NCI-H2029 treated with DMSO at 0.1 percent for 48 hours (cell line): ENCODE data around the gene NBAS.

Source experiments
- DNase-seq: peaks from one replicate; lab custom pipeline; 2025; lab: John Stamatoyannopoulos, UW

NBAS gene

DNA sequence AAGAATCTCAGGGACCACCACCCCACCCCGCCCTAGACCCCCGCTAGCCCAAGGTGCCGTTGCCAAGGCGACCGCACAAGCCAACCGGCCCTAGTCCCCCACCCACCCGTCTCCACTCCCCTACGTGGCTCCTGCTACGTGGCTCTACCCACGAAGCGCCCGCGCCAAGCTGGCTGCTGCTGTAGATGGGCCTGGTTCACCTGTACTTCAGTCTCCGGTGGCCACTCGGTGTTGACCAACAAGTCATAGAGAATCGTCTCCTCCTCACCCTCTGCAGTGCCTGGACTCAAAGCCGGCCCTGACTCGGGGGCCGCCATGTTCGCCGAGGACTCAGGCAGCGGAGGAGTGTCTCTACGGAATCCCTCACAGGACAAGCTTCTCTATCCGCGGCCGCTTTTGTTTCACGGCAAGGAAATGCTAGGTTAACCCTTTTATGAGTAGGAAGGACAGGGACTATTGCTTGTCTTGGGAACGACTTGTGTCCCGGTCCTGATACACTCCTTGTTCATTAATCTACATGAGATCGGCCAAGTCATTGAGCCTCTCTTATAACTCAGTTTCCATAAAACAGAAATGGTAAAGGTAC, at the start of gene NBAS:
NBAS (minus strand) TSS at position 347 of the 586 bp plus-strand sequence; CDS start at position 317, 30 bp downstream.
- peak; percentile 31 for DNase-seq

DNA sequence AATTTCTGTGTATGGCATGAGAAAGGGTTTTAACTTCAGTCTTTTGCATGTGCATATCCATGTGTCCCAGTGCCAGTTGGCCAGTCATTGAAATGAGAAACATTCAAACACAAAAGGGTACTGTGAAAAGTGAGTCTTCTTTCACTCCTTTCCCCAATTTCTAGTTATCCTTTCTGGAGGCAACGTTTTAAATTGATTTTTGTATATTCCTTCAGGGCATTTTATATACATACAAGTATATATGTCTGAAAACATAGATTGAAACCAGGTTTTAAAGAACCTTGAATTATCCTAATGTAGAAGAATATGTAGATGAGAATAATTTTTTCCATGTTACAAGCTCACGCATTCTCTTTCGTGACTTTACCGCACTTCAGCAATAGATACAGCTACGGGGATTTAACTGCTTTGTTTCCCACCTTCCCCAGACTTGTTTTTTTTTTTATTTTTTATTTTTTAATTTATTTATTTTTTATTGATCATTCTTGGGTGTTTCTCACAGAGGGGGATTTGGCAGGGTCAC, 49.4 kb upstream of the NBAS start:
- no peak for DNase-seq

DNA sequence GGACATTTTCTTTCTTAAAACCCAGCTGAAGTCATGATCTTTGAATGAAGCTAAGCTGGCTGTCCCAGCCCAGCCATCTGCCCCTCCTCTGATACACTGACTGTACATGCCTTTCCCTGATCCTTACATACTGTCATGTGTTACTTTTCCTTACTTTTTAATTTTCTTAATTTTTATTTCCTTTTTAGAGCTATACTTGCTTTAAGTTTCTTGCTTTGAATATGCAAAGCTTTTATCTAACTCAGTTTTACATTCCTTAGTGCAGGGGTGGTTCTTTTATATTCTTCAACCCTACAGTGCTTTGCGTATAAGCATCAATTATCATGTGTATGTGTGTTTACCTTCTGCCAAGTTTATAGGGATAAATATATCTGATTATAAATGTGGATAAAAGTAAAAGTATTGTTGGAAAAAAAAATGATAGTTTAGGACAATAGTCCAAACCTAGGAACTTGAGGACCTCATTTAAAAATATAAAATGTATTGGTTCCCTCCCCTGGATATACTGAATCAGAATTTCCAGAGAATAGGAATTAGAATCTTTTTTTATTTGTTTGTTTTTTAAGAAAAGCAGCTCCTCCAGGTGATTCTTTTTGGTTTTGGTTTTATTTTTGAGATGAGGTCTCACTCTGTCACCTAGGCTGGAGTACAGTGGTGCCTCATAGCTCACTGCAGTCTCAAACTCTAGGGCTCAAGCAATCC, 48.4 kb upstream of the NBAS start:
- DNase-seq, result no peak

GRCh38 chr2:15608392-15608761, 47.2 kb upstream of the NBAS start:
- DNase-seq, result no peak

- no peak for DNase-seq
Measured at GRCh38 chr2:15607709-15608391, 46.7 kb upstream of the NBAS start.

GRCh38 chr2:15606481-15607441, 45.6 kb upstream of the NBAS start:
- no peak for DNase-seq

- no peak for DNase-seq
Measured at GRCh38 chr2:15605721-15606120, 44.6 kb upstream of the NBAS start.

- no peak for DNase-seq
Measured at GRCh38 chr2:15603948-15604347, 42.8 kb upstream of the NBAS start.

GRCh38 chr2:15603044-15603765, 42.1 kb upstream of the NBAS start:
- no peak for DNase-seq

DNA sequence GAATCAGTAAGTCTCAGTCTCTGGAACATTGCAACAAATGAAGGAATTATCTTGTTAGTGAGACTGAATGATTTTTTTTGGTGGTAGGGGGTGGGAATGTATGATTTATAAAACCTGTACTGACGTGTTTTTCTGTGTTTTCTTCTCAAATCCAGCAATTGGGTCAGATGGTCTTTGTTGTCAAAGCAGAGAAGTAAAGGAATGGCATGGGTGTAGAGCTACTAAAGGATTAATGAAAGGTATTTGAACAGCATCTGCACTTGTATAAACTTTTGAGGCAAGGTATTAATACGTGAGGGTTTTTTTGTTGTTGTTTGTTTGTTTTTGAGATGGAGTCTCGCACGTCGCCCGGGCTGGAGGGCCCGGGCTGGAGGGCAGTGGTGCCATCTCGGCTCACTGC, 41.3 kb upstream of the NBAS start:
- no peak for DNase-seq

- no peak for DNase-seq
Measured at GRCh38 chr2:15601681-15602080, 40.5 kb upstream of the NBAS start.

- no peak for DNase-seq
Measured at GRCh38 chr2:15599994-15600393, 38.9 kb upstream of the NBAS start.

DNA sequence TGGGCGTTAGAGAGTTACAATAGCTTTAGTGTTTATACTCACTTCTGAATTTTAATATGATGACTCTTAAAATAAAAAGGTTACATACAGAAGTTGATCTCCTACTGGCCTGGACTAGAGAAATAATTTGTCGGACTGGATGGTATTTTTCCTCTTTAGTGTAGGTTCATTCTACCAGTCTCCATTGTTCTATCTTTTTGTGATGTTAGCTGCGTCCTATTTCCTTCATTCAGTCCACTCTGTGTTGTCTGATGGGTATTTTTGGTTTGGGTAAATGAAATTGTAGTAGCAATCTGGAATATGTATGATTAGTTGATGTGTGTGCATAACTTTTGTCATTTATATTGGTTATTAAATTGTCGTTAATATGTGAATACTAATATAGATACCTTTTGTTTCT, 35.8 kb upstream of the NBAS start:
- DNase-seq, result no peak

GRCh38 chr2:15596350-15596749, 35.2 kb upstream of the NBAS start:
- DNase-seq, result no peak

DNA sequence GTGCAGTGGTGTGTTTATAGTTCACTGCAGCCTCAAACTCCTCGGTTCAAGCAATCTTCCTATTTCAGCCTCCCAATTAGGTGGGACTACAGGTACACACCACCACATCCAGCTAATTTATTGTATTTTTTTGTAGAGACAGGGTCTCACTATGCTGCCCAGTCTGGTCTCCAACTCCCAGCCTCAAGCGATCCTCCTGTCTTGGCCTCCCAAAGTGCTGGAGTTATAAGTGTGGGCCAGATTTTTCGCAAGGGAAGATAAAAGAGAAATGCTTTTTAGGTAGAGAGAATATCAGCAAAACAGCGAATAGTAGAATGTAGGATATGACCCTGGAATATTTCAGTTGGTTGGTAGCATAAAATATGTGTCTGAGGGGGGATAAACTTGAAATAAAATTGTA, 34.8 kb upstream of the NBAS start:
- no peak for DNase-seq

GRCh38 chr2:15595342-15595905, 34.3 kb upstream of the NBAS start:
- no peak for DNase-seq

DNA sequence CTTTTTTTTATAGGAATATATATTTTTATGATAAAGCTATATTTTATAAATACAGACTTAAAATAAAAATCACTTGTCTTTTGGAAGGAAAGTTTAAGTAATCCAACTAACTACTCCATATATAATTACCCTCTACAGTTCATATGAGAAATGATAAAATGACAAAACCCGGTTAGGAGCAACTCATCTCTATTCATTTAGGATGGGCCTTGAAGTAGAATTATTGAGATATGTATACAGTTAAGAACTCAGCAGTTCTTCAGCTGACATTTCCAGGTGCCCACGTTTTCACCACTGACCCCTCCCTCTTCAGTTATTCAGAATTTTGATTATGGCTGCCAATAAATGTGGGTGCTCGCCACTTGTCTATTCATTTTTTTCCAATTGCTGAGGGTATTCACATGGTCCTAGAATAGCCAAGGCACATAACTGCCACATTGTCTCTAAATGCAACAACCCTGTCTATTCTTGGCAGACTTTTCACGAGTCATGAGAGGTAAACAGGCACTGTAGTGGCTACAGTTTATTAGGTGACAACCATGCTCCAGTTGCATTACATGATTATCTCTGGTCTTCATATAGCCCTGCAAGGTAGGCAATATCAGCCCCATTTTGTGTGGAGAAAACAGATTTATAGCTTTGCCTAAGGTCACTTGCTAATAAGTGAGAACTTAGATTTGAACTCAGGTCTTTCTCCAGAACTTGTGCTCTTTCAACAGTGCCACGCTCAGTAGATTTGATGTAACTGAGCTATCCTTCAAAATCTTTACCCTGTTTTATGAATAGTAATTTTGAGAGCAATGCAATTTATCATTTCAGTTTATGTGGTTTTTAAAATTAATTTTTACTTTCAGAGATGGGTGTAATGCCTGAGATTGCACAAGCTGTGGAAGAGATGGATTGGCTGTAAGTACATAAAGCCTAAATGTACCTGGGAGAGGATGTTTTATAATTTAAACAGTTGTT, 33.4 kb upstream of the NBAS start:
- DNase-seq, result no peak

GRCh38 chr2:15593327-15593705, 32.2 kb upstream of the NBAS start:
- DNase-seq, result no peak

DNA sequence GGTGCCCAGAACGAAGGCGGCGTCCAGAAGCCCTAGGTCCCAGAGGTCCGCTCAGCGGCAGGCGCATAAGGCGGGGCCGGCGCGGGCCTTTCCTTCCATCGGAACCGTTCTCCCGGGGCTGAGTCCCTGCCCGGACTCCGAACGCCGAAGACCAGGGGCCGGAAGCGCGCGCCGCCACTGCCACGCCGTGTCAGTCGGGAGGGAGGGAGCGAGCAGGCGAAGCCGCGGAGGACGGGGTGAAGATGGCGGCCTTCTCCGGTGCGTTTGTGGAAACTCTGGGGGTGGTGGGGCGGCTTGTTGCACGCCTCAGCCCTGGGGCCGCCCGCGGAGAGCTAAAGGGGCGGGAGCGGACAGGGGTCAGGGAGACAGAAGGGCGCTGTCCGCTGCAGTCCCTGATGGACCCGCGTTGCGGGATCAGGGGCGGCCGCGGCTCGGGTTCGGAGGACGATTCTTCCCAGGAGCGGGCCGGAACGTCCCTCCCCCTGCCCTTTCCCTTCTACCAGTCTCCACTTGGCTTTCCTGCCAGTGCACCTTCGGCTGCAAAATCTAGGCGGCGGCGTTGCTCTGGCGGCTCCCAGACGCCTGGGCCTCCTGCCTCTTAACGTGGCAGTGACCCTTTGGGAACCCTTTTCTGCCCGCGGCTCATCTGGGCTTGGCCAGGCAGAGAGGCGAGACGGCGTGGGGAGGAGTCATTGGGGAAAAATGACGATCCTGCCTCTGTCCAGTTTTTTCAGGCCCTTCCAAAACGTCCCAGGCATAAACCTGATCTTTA, 30.7 kb upstream of the NBAS start, which contains the start of gene DDX1:
DDX1 (plus strand) TSS at position 177 of the 772 bp plus-strand sequence; CDS start at position 243, 66 bp downstream.
- DNase-seq, result peak; percentile 17
